Ascending aorta (tissue), 2 donors: ENCODE measurements around the gene UNG. TPM values are rescaled to one million over a fixed set of nuclear protein-coding genes. Genes with fewer than 3 reads are reported as not detected.

Source experiments
- DNase-seq, 2 donors: peaks; one replicate each; pipeline ENCODE4 v3.0.0-alpha.2; 2019; ENCODE audit warnings: low spot score in 2 of 2
- H3K27ac ChIP-seq, 2 donors: fragments of 200-600 bp; sonication (generic); one replicate each; pipeline ENCODE4 v1.5.1; 2016 to 2017; ENCODE audit warnings: mild to moderate bottlenecking in 1 of 2
- H3K27me3 ChIP-seq: fragments of 200-600 bp; sonication (generic); one replicate; pipeline ENCODE4 v1.5.1; 2017
- H3K36me3 ChIP-seq, 2 donors: fragments of 200-600 bp; sonication (generic); one replicate each; pipeline ENCODE4 v1.5.1; 2016
- H3K4me1 ChIP-seq, 2 donors: fragments of 200-600 bp; sonication (generic); one replicate each; pipeline ENCODE4 v1.5.1; 2016 to 2017; ENCODE audit warnings: mild to moderate bottlenecking in 1 of 2
- H3K4me3 ChIP-seq, 2 donors: fragments of 200-600 bp; sonication (generic); one replicate each; pipeline ENCODE4 v1.5.1; 2016 to 2017; ENCODE audit warnings: mild to moderate bottlenecking in 1 of 2
- H3K9me3 ChIP-seq, 2 donors: fragments of 200-600 bp; sonication (generic); one replicate each; pipeline ENCODE4 v1.5.1; 2016
- CTCF ChIP-seq, 3 experiments: fragments of 200-600 bp in 2 of 3; fragments of 450-650 bp in 1 of 3; sonication (generic) in 2 of 3; IDR thresholded peaks; one replicate each; pipeline ENCODE4 v1.5.1; 2016 to 2019; ENCODE audit warnings: antibody characterized with exemption in 3 of 3, mild to moderate bottlenecking in 1 of 3, moderate library complexity in 1 of 3
- intact Hi-C: fragments of 100-400 bp; cut with DNase I; formaldehyde crosslinking; loops from one replicate; pipeline ENCODE4 v1.15.1; 2023
- total RNA-seq: library from RNA; depleted of rRNA; stranded (reverse); fragments of >200 nt; gene quantifications from one replicate; pipeline ENCODE4 v1.1.0, GENCODE V29; 2016

The UNG gene
- total RNA-seq, 1 donor from 2014 or later: 42.4 TPM

- DNase-seq: no peak
- no peak for TF ChIP-seq CTCF (IDR thresholded peaks at IDR 0.05)
- intact Hi-C loops: no loop called here
- Histone ChIP-seq H3K9me3 (no peaks in the 10 kb centered on the region), H3K36me3 (no peaks in the 10 kb centered on the region), H3K4me1 (peaks cover 0 to 4% of the 10 kb centered on the region in 2 donors), H3K4me3 (no peak overlapping the region), H3K27me3 (no peaks in the 10 kb centered on the region), H3K27ac (peak overlapping the region in 1 of 2 donors; percentile 35)
These were observed 63.0 kb downstream of the UNG start for GRCh38 chr12:109160433-109160832.

Other genes with a start within 250 kb of the UNG start
- gene SSH1, start 240.0 kb upstream of the UNG start, total RNA-seq: 16.1 TPM
- gene DAO, start 217.5 kb upstream of the UNG start, total RNA-seq: not detected
- gene SVOP, start 76.5 kb upstream of the UNG start, total RNA-seq: not detected
- 36.0 TPM for gene USP30, start 45.0 kb upstream of the UNG start, total RNA-seq
- 18.6 TPM for gene ALKBH2, start 4.1 kb upstream of the UNG start, total RNA-seq
- gene ACACB, start 19.0 kb downstream of the UNG start, total RNA-seq: 140 TPM
- not detected for gene FOXN4, start 211.7 kb downstream of the UNG start, total RNA-seq